HEK293 (cell line): Measurements from ENCODE around the gene KDM4B.

Source experiments
- CTCF ChIA-PET: fragments of 350-600 bp; formaldehyde crosslinking; extraction: SDS; loops from one replicate; lab custom pipeline; 2021; ENCODE audit warnings: antibody characterized with exemption; lab: Yijun Ruan, JAX
- POLR2A ChIA-PET: fragments of 300-600 bp; formaldehyde crosslinking; extraction: SDS; loops from one replicate; lab custom pipeline; 2020; ENCODE audit warnings: antibody characterized with exemption, inconsistent platforms; lab: Yijun Ruan, JAX
- H3K27ac ChIP-seq: fragments of 200-500 bp; sonication (Bioruptor generic); 2 replicates; pipeline ENCODE4 v1.5.1; 2014; ENCODE audit warnings: low read depth, low read length, control low read depth, inconsistent platforms; ENCODE audit errors: extremely low read depth
- H3K36me3 ChIP-seq, 2 experiments: fragments of 200-500 bp in 1 of 2; sonication (Bioruptor generic) in 1 of 2; 1 replicate in 1 of 2; 2 replicates in 1 of 2; pipeline ENCODE4 v1.5.1; 2014 to 2017; ENCODE audit warnings: inconsistent platforms in 2 of 2, low read length in 2 of 2; ENCODE audit not compliant: control insufficient read depth in 2 of 2, insufficient read depth in 1 of 2
- H3K4me1 ChIP-seq: fragments of 200-500 bp; sonication (Bioruptor generic); 2 replicates; pipeline ENCODE4 v1.5.1; 2014; ENCODE audit warnings: mild to moderate bottlenecking, low read length, inconsistent platforms; ENCODE audit not compliant: control insufficient read depth, insufficient read depth
- H3K4me3 ChIP-seq: 2 replicates; pipeline ENCODE4 v1.5.1; 2011; ENCODE audit warnings: low read depth, mild to moderate bottlenecking, control low read depth, low read length, moderate library complexity
- H3K9me3 ChIP-seq: fragments of 200-500 bp; sonication (Bioruptor generic); 2 replicates; pipeline ENCODE4 v1.5.1; 2014; ENCODE audit warnings: low read depth, low read length, inconsistent platforms; ENCODE audit not compliant: control insufficient read depth, insufficient read depth
- GLIS1 ChIP-seq: fragments of 450-650 bp; formaldehyde crosslinking; IDR thresholded peaks from 2 replicates; pipeline ENCODE4 v1.5.1; 2016; ENCODE audit warnings: missing biosample characterization, missing genetic modification characterization
- OSR2 ChIP-seq: fragments of 450-650 bp; formaldehyde crosslinking; IDR thresholded peaks from 2 replicates; pipeline ENCODE4 v1.5.1; 2016; ENCODE audit warnings: missing biosample characterization, missing genetic modification characterization
- PRDM1 ChIP-seq: fragments of 450-650 bp; formaldehyde crosslinking; IDR thresholded peaks from 2 replicates; pipeline ENCODE4; 2016; ENCODE audit warnings: missing biosample characterization, missing genetic modification characterization
- RBAK ChIP-seq: fragments of 450-650 bp; formaldehyde crosslinking; IDR thresholded peaks from 2 replicates; pipeline ENCODE4 v1.5.1; 2016; ENCODE audit warnings: missing biosample characterization, missing genetic modification characterization
- SALL2 ChIP-seq: fragments of 450-650 bp; formaldehyde crosslinking; IDR thresholded peaks from 2 replicates; pipeline ENCODE4 v1.5.0; 2017; ENCODE audit warnings: missing biosample characterization, mild to moderate bottlenecking, missing genetic modification characterization, borderline replicate concordance
- ZBTB21 ChIP-seq: fragments of 450-650 bp; formaldehyde crosslinking; IDR thresholded peaks from 2 replicates; pipeline ENCODE4 v1.5.1; 2017; ENCODE audit warnings: missing biosample characterization, missing genetic modification characterization
- ZBTB6 ChIP-seq: fragments of 450-650 bp; formaldehyde crosslinking; IDR thresholded peaks from 2 replicates; pipeline ENCODE4 v1.5.1; 2017; ENCODE audit warnings: missing biosample characterization, missing genetic modification characterization
- ZNF112 ChIP-seq: fragments of 450-650 bp; formaldehyde crosslinking; IDR thresholded peaks from 2 replicates; pipeline ENCODE4 v1.5.0; 2017; ENCODE audit warnings: missing biosample characterization, missing genetic modification characterization
- ZNF121 ChIP-seq: fragments of 450-650 bp; formaldehyde crosslinking; IDR thresholded peaks from 2 replicates; pipeline ENCODE4 v1.5.1; 2016; ENCODE audit warnings: missing biosample characterization, missing genetic modification characterization
- ZNF174 ChIP-seq: fragments of 450-650 bp; formaldehyde crosslinking; IDR thresholded peaks from 2 replicates; pipeline ENCODE4 v1.5.0; 2017; ENCODE audit warnings: missing biosample characterization, mild to moderate bottlenecking, missing genetic modification characterization
- ZNF223 ChIP-seq: fragments of 450-650 bp; formaldehyde crosslinking; IDR thresholded peaks from 2 replicates; pipeline ENCODE4 v1.5.1; 2016; ENCODE audit warnings: missing biosample characterization, missing genetic modification characterization
- ZNF426 ChIP-seq: fragments of 450-650 bp; formaldehyde crosslinking; IDR thresholded peaks from 2 replicates; pipeline ENCODE4 v1.5.1; 2017; ENCODE audit warnings: missing biosample characterization, missing genetic modification characterization, mild to moderate bottlenecking, inconsistent platforms, moderate library complexity
- ZNF521 ChIP-seq: fragments of 450-650 bp; formaldehyde crosslinking; IDR thresholded peaks from 2 replicates; pipeline ENCODE4 v1.5.1; 2017; ENCODE audit warnings: missing biosample characterization, mild to moderate bottlenecking, missing genetic modification characterization
- ZNF544 ChIP-seq: fragments of 450-650 bp; formaldehyde crosslinking; IDR thresholded peaks from 2 replicates; pipeline ENCODE4 v1.5.0; 2017; ENCODE audit warnings: missing biosample characterization, missing genetic modification characterization
- ZNF585B ChIP-seq: fragments of 450-650 bp; formaldehyde crosslinking; IDR thresholded peaks from 2 replicates; pipeline ENCODE4 v1.5.1; 2016; ENCODE audit warnings: missing biosample characterization, missing genetic modification characterization
- ZNF596 ChIP-seq: fragments of 450-650 bp; IDR thresholded peaks from 2 replicates; pipeline ENCODE4 v1.5.0; 2018; ENCODE audit warnings: missing biosample characterization, mild to moderate bottlenecking, missing genetic modification characterization, moderate library complexity
- ZNF768 ChIP-seq: fragments of 450-650 bp; formaldehyde crosslinking; IDR thresholded peaks from 2 replicates; pipeline ENCODE4 v1.5.1; 2018; ENCODE audit warnings: missing biosample characterization, mild to moderate bottlenecking, missing genetic modification characterization
- ZNF843 ChIP-seq: fragments of 450-650 bp; formaldehyde crosslinking; IDR thresholded peaks from 2 replicates; pipeline ENCODE4 v1.5.1; 2016; ENCODE audit warnings: missing biosample characterization, missing genetic modification characterization
- TF ChIP-seq, protein P1 (sequence below): fragments of 450-650 bp; formaldehyde crosslinking; IDR thresholded peaks from 2 replicates; pipeline ENCODE4 v1.5.1; 2016; ENCODE audit warnings: missing biosample characterization, missing genetic modification characterization

The KDM4B gene

DNA sequence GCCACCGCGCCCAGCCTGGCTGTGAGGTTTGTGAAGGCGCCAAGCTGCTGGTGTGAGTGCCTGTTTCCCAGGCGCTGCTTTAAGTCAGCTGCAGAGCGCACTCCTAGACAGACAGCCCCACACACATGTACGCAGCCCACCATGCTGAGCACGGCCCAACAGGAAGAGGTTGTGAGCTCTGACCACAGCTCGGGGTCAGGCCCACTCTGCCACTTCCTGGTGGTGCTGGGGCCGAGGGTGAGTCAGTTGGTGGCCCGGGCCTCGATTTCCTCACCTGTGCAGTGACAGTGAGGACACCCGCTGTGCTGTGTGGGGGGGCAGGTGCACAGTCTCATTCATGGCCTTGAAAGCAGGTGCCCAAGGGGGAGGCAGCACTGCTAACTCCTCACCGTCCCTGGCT lies 106.7 kb downstream of the KDM4B start:
- Histone ChIP-seq H3K9me3 (no peaks in the 10 kb centered on the region), H3K36me3 (peaks cover 0 to 56% of the 10 kb centered on the region in 2 experiments), H3K4me1 (no peaks in the 10 kb centered on the region), H3K4me3 (no peak overlapping the region), H3K27ac (no peak overlapping the region)
- ChIA-PET POLR2A (no interaction called here), CTCF (no interaction called here)
- TF ChIP-seq SALL2 (tag by site-specific recombination) (no peak), ZNF596 (tag by site-specific recombination) (no peak), ZNF121 (tag by site-specific recombination) (no peak), ZNF426 (tag by site-specific recombination) (no peak), ZBTB21 (tag by site-specific recombination) (no peak), ZNF112 (tag by site-specific recombination) (no peak), ZNF521 (tag by site-specific recombination) (no peak), ZNF223 (tag by site-specific recombination) (no peak), RBAK (tag by site-specific recombination) (no peak), ZNF843 (no peak), OSR2 (tag by site-specific recombination) (no peak), ZNF544 (tag by site-specific recombination) (no peak), PRDM1 (tag by site-specific recombination) (no peak), ZBTB6 (tag by site-specific recombination) (no peak), GLIS1 (tag by site-specific recombination) (no peak), ZNF174 (tag by site-specific recombination) (no peak), ZNF768 (tag by site-specific recombination) (no peak), ZNF585B (tag by site-specific recombination) (no peak)
- TF ChIP-seq, protein P1, sequence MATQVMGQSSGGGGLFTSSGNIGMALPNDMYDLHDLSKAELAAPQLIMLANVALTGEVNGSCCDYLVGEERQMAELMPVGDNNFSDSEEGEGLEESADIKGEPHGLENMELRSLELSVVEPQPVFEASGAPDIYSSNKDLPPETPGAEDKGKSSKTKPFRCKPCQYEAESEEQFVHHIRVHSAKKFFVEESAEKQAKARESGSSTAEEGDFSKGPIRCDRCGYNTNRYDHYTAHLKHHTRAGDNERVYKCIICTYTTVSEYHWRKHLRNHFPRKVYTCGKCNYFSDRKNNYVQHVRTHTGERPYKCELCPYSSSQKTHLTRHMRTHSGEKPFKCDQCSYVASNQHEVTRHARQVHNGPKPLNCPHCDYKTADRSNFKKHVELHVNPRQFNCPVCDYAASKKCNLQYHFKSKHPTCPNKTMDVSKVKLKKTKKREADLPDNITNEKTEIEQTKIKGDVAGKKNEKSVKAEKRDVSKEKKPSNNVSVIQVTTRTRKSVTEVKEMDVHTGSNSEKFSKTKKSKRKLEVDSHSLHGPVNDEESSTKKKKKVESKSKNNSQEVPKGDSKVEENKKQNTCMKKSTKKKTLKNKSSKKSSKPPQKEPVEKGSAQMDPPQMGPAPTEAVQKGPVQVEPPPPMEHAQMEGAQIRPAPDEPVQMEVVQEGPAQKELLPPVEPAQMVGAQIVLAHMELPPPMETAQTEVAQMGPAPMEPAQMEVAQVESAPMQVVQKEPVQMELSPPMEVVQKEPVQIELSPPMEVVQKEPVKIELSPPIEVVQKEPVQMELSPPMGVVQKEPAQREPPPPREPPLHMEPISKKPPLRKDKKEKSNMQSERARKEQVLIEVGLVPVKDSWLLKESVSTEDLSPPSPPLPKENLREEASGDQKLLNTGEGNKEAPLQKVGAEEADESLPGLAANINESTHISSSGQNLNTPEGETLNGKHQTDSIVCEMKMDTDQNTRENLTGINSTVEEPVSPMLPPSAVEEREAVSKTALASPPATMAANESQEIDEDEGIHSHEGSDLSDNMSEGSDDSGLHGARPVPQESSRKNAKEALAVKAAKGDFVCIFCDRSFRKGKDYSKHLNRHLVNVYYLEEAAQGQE (tag by site-specific recombination), result no peak

- H3K4me1 ChIP-seq, result no peaks in the 10 kb centered on the region
- ChIA-PET CTCF (no interaction called here), POLR2A (no interaction called here)
- peaks cover 0 to 62% of the 10 kb centered on the region in 2 experiments for H3K36me3 ChIP-seq
- no peak overlapping the region for H3K27ac ChIP-seq
- no peak for TF ChIP-seq ZBTB6 (tag by site-specific recombination)
- TF ChIP-seq, all 188 proteins: peak for 0
- H3K4me3 ChIP-seq, result no peak overlapping the region
- no peaks in the 10 kb centered on the region for H3K9me3 ChIP-seq
Observed at GRCh38 chr19:5076440-5077208, 107.7 kb downstream of the KDM4B start.
